Activated T-cell treated with anti-CD3 and anti-CD28 coated beads for 4 hours (primary cell): Measurements from ENCODE around the gene C16orf95.
"Not testable (repeated sequence)": the region's sequence is repeated elsewhere in the genome, so short reads cannot be mapped to it uniquely, and the experiment has no call there.

Experiments used
- DNase-seq: peaks from one replicate; pipeline ENCODE4 v3.0.0-alpha.2; 2020

C16orf95 gene

DNA sequence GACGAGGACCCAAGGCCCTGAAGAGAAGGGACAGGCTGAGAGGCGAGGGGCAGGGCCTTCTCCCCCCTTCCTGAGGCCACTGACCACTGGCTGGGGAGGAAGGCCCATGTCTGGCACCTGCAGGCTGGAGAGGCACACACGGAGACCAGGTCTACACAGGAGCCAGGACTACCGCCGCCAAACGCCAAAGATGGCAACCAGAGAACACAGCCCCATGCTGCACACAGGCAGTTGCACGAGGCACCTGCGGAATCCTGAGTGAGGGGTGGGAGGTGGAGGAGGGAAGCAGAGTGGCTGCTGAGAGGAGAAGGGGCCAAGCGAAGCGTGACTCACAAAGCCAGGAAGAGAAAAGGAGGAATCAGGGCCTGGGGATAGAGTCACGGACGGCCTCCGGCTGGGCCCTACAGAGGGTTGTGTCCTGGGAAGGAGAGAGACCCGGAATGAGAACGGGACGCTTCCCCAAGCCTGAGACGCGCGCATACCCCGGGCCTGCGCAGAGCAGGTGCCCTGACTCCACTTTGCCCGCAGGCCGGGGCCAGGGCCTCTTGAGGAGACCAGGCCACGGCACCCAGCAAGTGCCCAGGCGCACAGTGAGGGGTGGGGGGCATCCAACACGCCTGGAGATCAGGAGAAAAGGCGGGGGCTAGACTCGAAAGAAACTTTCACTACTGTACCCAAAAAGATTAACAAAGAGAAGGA lies 28.7 kb upstream of the C16orf95 start:
- DNase-seq: no peak

GRCh38 chr16:87344931-87345631 lies 27.9 kb upstream of the C16orf95 start:
- peak; percentile 19 for DNase-seq

DNA sequence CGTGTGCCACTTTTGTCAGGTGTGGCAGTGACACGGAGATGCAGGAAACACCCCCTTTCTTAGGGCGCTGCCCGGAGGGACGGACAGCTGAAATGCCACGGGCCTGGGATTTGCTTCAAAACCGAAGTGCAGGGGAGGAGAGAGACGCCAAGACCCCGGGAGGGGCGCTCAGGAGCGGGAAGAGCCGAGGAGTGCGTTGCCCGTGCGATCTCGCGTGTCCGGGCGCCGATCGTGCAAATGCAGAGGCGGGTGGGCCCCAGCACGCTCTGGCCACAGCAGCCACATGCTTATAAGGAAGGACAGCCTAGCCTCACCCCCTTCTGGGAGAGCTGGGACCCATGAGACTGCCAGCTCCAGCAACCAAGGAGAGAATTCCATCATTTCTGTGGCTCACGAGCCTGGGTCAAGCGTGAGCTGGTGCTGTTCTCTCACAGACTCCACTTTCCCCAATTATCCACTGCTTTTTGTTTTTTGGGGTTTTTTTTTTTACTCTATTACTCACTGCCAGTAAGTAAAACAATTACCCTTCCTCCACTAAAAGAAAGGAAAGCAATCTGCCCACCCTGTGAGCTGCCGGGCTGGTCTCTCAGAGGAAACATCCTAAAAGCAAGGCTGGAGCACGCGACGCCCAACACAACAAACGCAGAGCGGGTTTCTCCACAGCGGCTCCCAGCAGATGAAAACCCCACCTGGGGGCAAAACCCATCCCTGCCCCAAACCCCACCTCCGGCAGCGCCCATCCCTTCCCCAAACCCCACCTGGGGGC lies 27.2 kb upstream of the C16orf95 start:
- no peak for DNase-seq

GRCh38 chr16:87343753-87344050 lies 26.5 kb upstream of the C16orf95 start:
- DNase-seq: no peak

DNA sequence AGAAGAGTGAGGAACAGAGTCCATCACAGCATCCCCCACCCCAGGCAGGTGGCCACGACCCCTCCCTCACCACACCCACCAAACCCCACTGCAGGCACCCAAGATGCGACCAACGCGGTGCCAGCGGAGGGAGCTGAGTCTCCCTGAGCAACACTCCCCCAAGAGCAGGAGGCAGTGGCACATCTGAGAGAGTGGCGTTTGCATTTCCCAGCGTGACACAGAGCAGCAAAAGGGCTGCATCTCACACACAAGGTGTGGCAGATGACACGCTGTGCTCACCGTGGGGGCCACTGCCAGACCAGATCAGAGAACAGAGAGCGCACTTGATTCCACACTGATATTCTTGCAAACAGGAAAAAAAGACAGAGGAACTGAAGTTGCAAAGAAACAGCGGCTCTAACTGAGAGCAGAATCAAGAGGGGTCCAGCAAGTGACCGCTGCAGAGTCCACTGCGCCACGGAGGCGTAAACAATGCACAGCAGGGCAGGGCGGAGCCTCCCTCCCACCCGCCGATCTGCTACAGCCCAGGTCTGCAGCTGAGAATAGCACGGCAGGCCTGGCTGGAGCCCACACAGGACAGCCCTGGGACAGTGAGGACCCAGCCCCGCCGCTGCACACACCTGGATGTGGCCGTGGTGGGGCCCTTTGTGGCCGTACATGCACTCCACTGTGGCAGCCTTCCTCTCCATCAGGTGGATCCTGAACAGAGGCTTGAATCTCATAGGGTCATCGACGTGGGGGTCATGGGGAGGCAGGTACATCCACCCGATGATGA lies 26.0 kb upstream of the C16orf95 start:
- no peak for DNase-seq

DNA sequence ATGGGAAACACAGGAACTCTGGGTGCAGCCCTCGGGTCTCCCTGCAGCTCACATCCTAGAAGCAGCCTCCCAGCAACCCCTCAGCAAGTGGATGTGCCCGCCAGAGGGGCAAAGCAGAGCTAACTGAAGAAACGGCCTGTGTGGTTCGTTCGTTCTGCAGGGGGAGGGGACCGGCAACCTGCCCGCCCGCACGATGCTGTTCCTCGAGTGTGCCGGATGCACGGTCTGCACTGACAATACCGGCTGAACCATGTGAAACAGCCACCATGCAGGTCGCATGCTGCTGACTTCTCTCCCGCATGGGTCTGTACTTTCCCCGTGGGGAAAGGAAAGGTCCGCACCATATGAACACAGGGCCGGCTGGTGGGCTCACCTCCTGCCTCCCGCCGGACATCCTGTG lies 25.3 kb upstream of the C16orf95 start:
- DNase-seq: no peak

GRCh38 chr16:87340198-87340597 lies 23.0 kb upstream of the C16orf95 start:
- no peak for DNase-seq

DNA sequence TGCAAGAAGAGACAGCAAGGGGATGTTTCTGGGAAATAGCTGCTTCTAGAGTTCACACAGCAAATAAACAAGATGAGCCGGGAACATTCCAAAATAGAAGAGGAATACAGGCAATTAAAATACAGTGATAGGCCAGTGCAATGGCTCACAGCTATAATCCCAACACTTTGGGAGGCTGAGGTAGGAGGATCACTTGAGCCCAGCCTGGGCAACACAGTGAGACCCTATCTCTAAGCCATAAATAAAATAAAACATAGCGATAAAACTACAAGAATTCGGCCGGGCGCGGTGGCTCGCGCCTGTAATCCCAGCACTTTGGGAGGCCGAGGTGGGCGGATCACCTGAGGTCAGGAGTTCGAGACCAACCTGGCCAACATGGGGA lies 22.5 kb upstream of the C16orf95 start:
- not testable (repeated sequence) for DNase-seq

DNA sequence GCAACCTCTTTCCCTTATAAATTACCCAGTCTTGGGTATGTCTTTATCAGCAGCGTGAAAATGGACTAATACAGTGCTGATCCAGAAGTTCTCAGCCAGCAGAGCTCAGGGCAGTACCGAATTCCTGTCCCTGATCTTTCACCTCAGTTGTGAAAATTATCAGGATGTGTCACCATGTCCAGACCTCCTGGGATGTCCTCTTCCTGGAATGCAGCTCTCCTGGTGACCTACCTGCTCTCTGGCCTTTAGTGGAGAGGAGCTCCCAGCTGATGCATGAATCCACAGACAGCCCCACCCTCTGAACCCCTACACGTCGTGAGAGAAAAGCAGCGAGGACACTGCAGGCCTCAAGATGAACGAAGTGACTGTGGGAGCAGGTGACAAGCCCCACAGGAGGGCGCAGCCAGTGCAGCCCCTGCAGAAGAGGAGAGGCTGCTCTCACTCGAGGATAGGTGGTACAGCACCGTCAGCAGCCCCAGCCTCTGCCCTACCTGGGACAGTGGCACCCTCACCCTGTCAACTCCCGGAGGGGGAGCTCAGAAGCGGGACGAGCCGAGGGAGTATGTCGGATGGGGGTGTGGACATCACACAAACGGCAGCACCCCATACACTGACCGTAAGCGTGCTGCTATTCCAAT lies 22.0 kb upstream of the C16orf95 start:
- no peak for DNase-seq

DNA sequence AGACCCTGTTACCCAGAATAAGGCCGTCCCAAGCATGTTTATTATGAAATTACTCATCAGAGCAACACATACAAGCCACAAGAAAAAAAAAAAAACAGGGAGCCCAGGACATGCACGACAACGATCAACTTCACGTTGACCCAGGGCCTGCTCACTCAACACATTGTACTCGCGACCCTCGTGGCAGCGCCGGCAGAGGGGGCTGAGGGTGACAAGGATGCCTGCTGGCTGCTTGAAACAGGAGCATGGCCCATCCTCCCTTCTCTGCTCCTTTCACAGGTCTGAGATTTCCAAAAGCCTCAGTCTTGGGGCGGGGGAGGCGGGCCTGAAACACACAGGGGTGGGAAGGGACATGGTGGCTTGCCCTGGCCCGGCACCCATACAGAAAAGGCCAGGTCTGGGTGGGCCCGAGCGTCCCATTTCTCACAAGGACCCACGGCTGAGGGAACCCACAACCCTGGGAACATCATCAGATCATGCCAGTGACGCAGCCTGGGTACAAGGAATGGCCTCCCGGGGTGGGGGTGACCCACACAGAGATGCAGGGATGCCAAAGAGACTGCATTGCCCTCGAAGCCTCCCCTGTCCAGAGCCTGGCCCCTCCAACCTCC lies 21.1 kb upstream of the C16orf95 start:
- no peak for DNase-seq

- no peak for DNase-seq
Measured at GRCh38 chr16:87337262-87337771, 20.1 kb upstream of the C16orf95 start.

- no peak for DNase-seq
Measured at GRCh38 chr16:87336434-87337240, 19.4 kb upstream of the C16orf95 start.

GRCh38 chr16:87335625-87336433 lies 18.6 kb upstream of the C16orf95 start:
- DNase-seq: no peak

DNA sequence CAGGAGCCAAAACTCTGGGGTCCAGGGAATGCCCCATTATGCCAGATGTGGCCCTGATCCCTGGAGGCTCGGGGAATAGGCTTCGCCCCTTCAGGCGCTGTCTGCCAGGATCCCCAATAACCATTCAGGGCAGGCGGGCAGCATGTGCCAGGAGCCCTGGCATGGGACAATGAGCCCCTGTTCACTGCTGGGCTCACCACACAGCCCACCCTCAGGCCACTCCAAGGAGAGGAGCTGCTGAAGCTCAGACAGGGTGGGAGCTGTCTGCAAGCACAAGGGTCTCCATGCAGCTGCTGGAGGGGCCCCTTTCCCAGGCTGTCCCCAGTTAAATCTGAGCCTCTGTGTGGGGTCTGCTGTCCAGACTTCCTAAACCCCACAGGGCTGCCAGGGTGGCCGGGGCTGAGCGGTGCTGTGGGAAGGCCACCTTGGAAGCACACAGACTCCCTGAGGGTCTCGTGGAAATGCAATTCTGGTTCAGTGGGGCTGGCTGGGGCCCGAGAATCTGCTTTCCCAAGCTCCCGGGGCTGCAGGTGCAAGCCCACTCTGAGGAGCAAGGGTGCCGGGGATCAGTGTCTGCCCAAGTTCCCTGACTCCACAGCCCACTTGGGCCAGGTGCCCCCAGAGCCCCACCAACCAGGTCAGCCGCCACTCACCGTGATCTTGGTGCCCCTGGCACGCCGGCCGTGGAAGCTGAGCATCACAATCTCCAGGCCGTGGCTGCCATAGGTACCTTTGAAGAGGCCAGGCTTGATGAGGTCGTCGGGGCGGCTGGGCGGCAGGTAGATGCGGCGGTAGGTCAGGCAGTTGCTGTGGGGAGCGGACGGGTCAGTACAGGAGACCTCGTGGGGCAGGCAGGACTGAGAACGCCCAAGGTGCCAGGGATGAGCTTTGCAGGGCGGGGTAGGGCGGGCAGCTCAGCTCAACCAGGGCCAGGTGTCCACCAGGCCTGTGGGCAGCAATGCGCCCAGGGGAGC lies 17.7 kb upstream of the C16orf95 start:
- no peak for DNase-seq

DNA sequence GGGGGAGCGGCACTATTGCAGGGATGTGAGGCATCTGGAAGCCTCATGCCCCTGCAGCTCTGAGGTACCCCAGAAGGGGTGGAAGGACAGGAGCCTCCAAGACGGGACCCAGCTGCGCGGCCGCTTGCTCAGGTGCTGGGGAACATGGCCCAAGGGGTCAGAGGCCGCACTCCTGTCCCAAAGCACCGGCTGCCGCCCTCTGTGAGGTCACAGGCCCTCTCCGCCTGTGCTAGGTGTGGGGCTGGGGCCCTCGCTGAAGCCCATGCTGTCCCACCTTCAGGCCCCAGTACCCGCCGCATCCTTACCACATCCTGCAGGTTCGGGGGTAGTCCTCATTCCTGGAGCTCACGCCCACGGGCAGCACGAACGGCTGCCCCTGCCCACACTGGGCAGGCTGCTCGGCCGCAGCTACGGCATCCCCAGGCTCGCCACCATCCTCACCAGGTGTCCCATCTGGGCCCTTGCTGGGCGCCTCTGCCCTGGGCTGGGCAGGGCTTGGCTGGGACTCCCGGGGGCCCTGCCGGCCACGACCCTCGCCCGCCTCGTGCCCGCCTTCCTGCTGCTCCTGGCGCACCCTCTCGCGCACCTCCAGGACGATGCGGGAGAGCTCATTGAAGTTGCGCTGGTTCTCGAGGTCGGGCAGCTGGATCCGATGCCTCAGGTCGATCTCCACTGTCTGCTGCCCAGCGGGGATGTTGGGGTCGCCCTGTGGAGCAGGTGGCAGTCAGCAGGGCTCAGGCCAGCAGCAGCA lies 16.6 kb upstream of the C16orf95 start:
- no peak for DNase-seq

GRCh38 chr16:87333101-87333500 lies 15.9 kb upstream of the C16orf95 start:
- DNase-seq: no peak

DNA sequence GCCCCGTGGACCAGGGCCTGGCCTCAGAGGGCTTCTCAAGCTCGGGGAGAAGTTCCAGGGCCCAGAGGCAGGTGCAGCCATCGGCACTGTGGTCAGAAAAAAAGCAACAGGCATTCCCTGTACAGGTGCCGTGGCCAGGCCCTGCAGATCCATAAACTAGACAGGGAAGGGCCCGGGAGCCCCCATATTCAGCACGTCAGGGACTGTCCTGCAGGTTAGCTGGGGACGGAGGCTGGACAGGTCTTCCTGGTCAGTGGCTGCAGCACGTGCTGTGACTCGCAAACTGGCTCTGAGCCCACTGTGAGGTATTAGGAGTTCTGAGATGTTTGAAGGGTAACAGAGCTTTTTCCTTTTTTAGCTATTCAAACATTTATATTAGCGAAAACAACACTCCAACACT lies 15.0 kb upstream of the C16orf95 start:
- no peak for DNase-seq

- no peak for DNase-seq
Measured at GRCh38 chr16:87331241-87331801, 14.1 kb upstream of the C16orf95 start.
